Amygdala (tissue), 56 donors: ENCODE data around the gene SLC6A3.
A peak's percentile ranks its signal among the peaks of the same experiment; 100 is the strongest.

Source experiments
- DNase-seq, 56 donors: peaks; one replicate each; lab custom pipeline; 2025; lab: John Stamatoyannopoulos, UW

SLC6A3 gene

GRCh38 chr5:1445313-1445688 lies at the start of gene SLC6A3:
SLC6A3 (minus strand) TSS chr5:1445440; CDS start chr5:1443197, 2,243 bp downstream.
- DNase-seq: no peak

DNA sequence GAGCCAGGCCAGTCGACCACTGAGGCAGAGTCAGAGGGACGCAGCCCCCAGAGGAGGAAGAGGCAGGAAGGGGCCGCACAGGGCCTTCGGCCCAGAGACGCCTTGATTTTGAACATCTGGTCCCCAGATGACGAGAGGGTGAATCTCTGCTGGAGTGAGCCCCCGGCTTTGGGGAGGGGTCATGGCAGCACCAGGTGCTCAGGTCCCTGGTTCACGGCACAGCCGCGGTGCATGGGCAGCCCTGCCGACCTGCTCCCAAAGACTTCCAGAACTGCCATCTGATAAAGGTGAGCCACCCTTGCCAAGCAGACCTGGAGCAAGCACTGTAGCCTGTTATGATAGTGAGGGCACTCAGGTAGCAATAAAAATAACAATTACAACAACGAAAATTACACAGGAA lies 48.7 kb upstream of the SLC6A3 start:
- no peak for DNase-seq

DNA sequence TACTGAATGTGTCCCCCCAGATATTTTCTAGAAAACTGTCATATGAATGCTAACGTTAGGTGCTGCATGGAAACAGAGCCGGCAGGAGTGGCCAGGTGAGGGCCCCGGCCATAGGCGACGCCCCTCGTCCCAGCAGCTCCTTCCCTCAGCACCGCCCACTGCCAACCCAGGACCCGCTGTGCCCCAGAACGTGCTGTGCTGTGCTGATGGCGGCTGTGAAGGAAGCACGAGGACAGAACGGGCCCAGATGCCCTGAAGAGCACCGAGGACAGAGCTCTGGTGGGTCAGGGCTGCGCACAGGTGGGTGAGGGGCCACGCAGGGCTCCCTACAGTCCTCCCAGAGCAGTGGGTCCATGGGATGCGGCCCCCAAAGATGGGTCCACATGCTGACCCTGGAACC lies 48.2 kb upstream of the SLC6A3 start:
- no peak for DNase-seq

DNA sequence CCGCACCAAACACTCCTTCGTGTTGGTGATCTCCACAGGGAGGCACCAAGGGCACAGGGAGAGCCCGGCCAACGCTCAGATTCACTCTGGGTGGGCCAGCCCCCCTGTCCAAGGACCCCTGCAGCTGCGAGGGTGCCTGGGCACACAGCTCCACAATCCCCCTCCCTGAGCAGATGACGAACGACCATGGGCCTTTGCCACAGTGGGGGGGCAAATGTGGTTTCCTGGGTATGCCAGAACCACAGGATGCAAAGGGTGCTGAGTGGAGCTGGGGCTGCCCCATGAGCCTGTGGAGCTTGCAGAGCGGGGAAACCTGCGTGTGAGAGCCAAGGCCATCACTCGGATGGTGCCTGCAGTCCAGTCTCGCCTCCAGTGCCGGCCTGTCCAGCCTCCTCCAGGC lies 47.5 kb upstream of the SLC6A3 start:
- DNase-seq: no peak

GRCh38 chr5:1490376-1490775 lies 45.1 kb upstream of the SLC6A3 start:
- DNase-seq: peak in 1 of 56 donors; percentile 12

GRCh38 chr5:1489754-1490153 lies 44.5 kb upstream of the SLC6A3 start:
- no peak for DNase-seq

- DNase-seq: no peak
These were observed 43.8 kb upstream of the SLC6A3 start for GRCh38 chr5:1488882-1489680.

DNA sequence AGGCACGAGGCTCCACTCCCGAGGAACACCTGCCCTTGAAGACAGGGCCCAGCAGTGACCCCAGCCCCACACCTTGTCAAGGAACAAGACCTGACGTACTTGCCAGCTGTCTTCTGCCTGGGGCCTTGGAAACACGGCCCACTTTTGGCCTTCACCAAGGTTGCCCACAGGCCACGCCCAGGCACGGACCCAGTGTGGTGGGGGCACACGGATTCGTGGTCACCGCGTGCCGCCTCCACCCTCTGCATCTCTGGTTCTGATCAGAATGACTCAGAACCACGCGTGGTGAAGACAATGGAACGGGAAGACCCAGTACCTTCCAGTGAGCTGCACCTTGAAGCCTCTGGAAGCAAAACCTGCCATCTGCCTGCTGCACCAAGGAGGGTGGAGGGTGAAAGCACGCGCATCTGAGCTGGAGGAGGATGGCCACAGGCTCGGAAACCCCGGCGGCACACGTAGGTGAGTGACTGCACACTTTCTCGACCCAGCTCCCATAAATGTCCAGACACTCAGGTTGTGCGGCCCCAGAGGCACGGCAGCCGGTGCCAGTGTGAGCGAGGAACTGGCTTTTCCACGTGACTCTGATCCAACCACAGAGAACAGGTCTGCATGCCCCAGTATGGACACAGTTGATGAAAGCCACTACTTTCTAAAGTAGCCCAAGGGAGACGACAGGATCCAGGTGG lies 42.0 kb upstream of the SLC6A3 start:
- no peak for DNase-seq

DNA sequence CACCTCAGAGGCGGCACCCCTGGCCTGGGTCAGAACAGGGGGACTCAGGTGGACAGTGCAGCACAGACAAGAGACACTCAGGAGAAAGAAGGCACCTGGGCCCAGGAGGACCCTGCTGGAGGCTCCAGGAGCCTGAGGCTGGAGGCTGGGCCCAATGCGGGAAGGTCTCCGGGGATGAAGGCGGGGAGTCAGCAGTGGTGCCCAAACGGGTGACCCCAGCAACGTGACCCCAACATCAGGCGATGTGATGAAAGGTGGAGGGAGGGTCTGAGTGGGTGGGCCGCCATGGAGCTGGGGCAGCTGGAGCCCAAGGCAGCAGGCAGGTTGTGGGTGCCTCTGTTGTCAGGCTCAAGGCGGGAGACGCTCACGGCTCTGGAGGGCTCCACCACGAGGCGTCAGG lies 41.0 kb upstream of the SLC6A3 start:
- DNase-seq: no peak

DNA sequence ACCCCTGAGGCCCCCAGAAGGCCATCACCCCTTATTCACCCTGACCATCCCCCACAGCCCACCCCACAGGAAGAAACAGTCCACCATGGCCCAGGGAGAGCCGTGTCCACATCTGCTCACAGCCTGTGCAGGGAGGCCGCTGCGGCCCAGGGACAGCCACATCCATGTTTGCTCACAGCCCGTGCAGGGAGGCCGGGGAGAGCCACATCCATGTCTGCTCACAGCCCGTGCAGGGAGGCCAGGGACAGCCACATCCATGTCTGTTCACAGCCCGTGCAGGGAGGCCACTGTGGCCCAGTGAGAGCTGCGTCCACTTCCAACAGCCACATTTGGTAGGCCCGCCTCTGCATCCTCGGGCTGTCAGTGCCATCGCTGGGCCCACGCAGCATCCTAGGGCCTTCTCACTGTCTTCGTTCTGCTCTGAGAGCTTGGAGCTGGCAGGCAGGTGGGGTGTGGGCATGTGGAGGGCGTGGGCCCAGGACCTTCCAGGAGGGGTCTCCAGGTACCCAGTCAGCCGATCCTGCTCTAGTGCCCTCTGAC lies 40.4 kb upstream of the SLC6A3 start:
- DNase-seq: no peak

GRCh38 chr5:1484730-1485578 lies 39.7 kb upstream of the SLC6A3 start:
- DNase-seq: no peak

DNA sequence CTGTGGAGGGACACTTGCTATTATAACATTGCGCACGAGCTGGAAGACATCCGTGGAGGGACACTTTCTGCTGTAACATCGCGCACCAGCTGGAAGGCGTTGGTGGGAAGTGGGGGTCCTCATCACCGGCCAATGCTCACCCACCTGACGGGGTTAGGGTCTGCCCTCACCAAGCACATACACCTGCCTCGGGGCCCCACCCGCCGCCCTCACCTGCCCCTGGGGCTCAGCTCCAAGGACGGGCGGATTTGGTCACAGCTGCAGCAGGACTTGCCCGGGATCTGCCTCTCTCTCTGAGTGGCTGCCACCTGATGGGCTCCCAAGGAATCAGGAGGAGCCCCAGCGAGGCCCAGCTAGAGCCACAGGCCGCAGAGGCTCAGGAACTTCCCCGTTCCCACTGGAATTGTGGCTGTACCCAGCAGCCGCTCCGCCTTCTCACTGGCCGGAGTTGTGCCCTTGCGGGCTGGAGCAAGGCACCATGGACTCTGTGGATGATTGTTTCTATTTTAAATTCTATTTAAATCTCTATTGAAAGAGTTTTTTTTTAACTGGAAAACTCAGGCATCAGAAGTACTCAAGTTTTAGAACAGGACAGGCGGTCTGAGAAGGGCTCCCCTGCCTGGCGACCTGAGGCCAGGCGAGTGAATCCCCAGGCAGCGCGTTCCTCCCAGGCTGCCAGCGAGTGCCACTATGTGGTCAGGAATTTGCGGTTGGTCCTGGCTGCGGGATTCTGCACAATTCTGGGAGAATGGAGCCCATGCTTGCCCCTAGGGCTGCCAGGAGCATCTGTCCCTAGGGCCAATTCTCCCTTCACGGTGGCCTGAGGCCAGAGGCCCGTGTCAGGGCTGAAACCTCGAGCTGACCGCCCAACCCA lies 38.9 kb upstream of the SLC6A3 start:
- DNase-seq: no peak

- DNase-seq: no peak
These were observed 37.8 kb upstream of the SLC6A3 start for GRCh38 chr5:1483064-1483463.

DNA sequence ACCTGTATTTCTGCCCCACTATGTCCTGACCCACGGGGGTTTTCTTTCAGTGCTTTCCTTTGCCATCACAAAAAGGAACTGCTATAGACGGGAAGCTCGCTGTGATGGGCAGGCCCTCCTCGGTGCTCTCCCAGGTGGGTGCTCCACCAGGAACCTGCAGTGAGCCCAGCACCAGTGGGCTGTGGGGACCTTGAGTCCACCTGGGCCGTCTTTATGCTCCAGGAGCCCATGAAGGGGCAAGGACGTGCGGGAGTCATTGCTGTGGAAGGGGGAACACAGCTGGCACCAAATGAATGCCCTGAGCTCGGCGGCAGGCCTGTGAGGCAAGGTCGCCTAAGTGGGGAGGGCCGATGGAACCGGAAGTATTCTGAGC lies 36.7 kb upstream of the SLC6A3 start:
- no peak for DNase-seq

DNA sequence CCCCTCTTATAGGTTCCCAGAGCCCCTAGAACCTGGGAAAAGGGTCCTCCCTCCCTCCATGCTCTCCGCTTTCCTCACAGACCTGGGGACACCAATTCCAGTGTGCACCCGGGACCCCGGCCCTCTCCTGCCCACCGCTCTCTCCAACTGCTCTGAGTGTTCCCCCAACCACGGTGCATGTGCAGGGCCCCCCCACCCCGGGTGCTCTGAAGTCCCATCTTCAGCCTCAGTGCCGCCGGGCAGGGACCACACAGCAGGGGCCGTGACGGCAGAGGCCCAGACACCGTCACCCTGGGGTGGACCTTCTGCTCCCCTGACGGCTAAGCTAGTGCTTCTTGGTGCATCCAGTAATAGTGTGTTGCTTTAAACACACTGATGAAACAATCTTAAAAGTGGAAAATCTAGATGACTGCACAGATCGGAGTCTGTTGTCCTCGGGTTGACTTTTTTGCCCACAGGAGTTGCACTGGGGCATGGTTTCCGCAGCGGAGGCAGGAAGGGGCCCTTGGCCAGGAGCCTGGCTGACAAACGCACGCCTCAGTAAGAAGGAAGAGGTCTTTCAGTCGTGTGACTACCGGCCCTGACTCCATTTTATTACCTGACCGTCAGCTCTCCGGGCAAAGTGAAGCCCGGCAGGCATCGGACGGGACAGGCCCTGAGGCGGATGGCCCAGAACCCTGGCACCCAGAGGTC lies 36.2 kb upstream of the SLC6A3 start:
- DNase-seq: no peak

- no peak for DNase-seq
These were observed 35.6 kb upstream of the SLC6A3 start for GRCh38 chr5:1480806-1481205.

DNA sequence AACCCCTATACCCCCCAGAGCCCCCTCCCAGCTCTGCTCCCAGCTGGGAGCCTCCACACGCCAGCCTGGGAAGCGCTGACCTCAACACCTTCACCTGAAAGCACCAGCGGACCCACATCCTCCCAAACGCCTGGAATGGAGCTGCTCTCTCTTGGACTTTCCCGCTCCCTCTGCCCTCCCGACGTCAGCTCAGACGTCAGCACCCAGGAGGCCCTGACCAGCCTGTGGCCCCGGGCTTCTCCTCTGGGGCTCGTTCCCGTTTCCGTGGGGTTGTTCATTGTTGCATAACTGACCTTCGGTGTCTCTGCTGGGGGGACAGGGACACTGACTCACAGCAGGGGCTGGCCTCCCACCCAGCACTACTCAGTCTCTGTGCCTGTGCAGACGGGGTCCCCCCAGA lies 35.0 kb upstream of the SLC6A3 start:
- DNase-seq: peak in 21 of 56 donors; percentile 6 to 48 (median 29)

DNA sequence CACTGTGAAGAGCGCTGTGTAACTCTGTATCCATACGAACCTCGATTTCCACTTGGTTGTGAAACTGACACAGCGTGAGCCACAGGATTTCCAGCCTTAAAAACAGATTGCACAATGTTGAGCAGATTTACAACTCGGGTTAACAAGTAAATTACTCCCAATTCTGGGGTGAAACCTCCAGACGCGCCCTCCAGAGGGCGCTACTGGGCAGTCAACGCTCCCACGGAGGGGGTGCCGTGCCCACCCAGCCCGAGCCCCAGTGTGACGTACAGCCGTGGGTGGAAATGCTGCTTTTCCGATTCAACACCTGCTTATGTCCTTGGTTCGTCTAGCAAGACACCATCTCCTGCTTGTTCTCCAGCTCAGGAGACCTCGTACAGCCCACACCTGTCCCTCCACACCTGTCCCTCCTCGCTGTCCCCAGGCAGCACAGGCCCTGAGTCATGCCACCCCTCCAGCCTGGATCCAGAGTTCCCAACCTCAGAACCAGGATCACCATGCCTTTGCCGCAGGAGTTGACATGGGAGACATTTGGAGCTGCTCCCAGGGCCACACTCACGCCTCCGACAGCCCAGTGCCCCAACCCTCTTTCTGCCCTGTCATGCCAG lies 34.4 kb upstream of the SLC6A3 start:
- DNase-seq: peak in 7 of 56 donors; percentile 10 to 38 (median 25)

DNA sequence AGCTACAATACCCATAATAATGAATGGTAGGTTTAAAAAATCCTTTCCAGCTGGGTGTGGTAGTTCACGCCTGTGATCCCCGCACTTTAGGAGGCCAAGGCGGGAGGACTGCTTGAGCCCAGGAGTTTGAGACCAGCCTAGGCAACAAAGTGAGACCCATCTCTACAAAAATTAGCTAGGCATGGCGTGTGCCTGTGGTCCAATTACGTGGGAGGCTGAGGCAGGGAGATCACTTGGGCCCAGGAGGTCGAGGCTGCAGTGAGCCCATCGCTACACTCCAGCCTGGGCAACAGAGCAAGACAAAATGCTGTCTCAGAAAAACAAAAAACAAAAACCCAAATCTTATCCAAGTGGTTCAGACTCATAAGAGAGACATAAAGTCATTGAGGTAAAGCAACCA lies 33.8 kb upstream of the SLC6A3 start:
- DNase-seq: no peak
